Skeletal muscle tissue (tissue), 4 donors: ENCODE results near the gene KCNIP1. TPM values are rescaled to one million over a fixed set of nuclear protein-coding genes. Genes with fewer than 3 reads are reported as not detected.

Experiments used
- H3K27ac ChIP-seq: one replicate; pipeline ENCODE4 v1.7.0; 2013; ENCODE audit warnings: mild to moderate bottlenecking, low read depth, low read length, inconsistent platforms
- H3K27me3 ChIP-seq, 3 donors: one replicate each; pipeline ENCODE4 v1.7.0; 2013; ENCODE audit warnings: low read length in 3 of 3; ENCODE audit not compliant: control insufficient read depth in 3 of 3, insufficient read depth in 3 of 3
- H3K36me3 ChIP-seq, 3 donors: one replicate each; pipeline ENCODE4 v1.7.0; 2013; ENCODE audit warnings: low read length in 3 of 3; ENCODE audit not compliant: control insufficient read depth in 3 of 3, insufficient read depth in 3 of 3
- H3K4me1 ChIP-seq, 3 donors: one replicate each; pipeline ENCODE4 v1.7.0; 2013; ENCODE audit warnings: low read length in 3 of 3, mild to moderate bottlenecking in 3 of 3; ENCODE audit not compliant: control insufficient read depth in 3 of 3, insufficient read depth in 3 of 3
- H3K4me3 ChIP-seq, 3 donors: one replicate each; pipeline ENCODE4 v1.7.0; 2013; ENCODE audit warnings: low read length in 3 of 3
- H3K9ac ChIP-seq, 3 donors: one replicate each; pipeline ENCODE4 v1.7.0; 2013; ENCODE audit warnings: low read length in 3 of 3, mild to moderate bottlenecking in 3 of 3, moderate library complexity in 2 of 3, low read depth in 1 of 3
- H3K9me3 ChIP-seq, 3 donors: one replicate each; pipeline ENCODE4 v1.7.0; 2013; ENCODE audit warnings: low read length in 3 of 3; ENCODE audit not compliant: control insufficient read depth in 3 of 3
- total RNA-seq: library from RNA; depleted of rRNA; stranded (reverse); fragments of >200 nt; gene quantifications from one replicate; pipeline ENCODE4 v1.2.3, GENCODE V29; 2014
- donor health status: Osteomylitis.

Gene KCNIP1
- total RNA-seq, 1 donor from 2014 or later, result 4.2 TPM

GRCh38 chr5:170746075-170746960 is 242.5 kb downstream of the KCNIP1 start:
- no peaks in the 10 kb centered on the region for H3K9me3 ChIP-seq
- no peak overlapping the region for H3K27ac ChIP-seq
- peaks cover 17 to 30% (median 22%) of the 10 kb centered on the region in 3 donors for H3K27me3 ChIP-seq
- no peaks in the 10 kb centered on the region for H3K36me3 ChIP-seq
- peaks cover 10 to 23% (median 12%) of the 10 kb centered on the region in 3 donors for H3K4me1 ChIP-seq
- H3K9ac ChIP-seq, result no peak overlapping the region
- no peak overlapping the region for H3K4me3 ChIP-seq

- Histone ChIP-seq H3K9me3 (no peaks in the 10 kb centered on the region), H3K4me1 (peaks cover 10 to 23% (median 12%) of the 10 kb centered on the region in 3 donors), H3K27ac (no peak overlapping the region), H3K27me3 (peaks cover 17 to 35% (median 24%) of the 10 kb centered on the region in 3 donors), H3K36me3 (no peaks in the 10 kb centered on the region), H3K4me3 (no peak overlapping the region), H3K9ac (no peak overlapping the region)
Measured at GRCh38 chr5:170746961-170747340, 243.1 kb downstream of the KCNIP1 start.

GRCh38 chr5:170747357-170747756 is 243.5 kb downstream of the KCNIP1 start:
- Histone ChIP-seq H3K27me3 (peaks cover 17 to 36% (median 24%) of the 10 kb centered on the region in 3 donors), H3K9ac (no peak overlapping the region), H3K4me3 (no peak overlapping the region), H3K4me1 (peaks cover 10 to 23% (median 12%) of the 10 kb centered on the region in 3 donors), H3K9me3 (no peaks in the 10 kb centered on the region), H3K36me3 (no peaks in the 10 kb centered on the region), H3K27ac (no peak overlapping the region)

- peaks cover 10 to 26% (median 12%) of the 10 kb centered on the region in 3 donors for H3K4me1 ChIP-seq
- no peaks in the 10 kb centered on the region for H3K36me3 ChIP-seq
- H3K27me3 ChIP-seq, result peaks cover 17 to 37% (median 24%) of the 10 kb centered on the region in 3 donors
- H3K4me3 ChIP-seq, result no peak overlapping the region
- H3K9me3 ChIP-seq, result no peaks in the 10 kb centered on the region
- no peak overlapping the region for H3K9ac ChIP-seq
- no peak overlapping the region for H3K27ac ChIP-seq
Measured at GRCh38 chr5:170747851-170748250, 244.0 kb downstream of the KCNIP1 start.

- H3K9me3 ChIP-seq, result no peaks in the 10 kb centered on the region
- no peaks in the 10 kb centered on the region for H3K36me3 ChIP-seq
- H3K27me3 ChIP-seq, result peaks cover 16 to 35% (median 24%) of the 10 kb centered on the region in 3 donors
- H3K9ac ChIP-seq, result no peak overlapping the region
- H3K4me3 ChIP-seq, result no peak overlapping the region
- H3K27ac ChIP-seq, result no peak overlapping the region
- peaks cover 10 to 26% (median 12%) of the 10 kb centered on the region in 3 donors for H3K4me1 ChIP-seq
Measured at GRCh38 chr5:170748951-170749471, 245.2 kb downstream of the KCNIP1 start.

- no peaks in the 10 kb centered on the region for H3K9me3 ChIP-seq
- no peaks in the 10 kb centered on the region for H3K36me3 ChIP-seq
- peaks cover 6 to 19% (median 9%) of the 10 kb centered on the region in 3 donors for H3K4me1 ChIP-seq
- H3K27ac ChIP-seq, result no peak overlapping the region
- no peak overlapping the region for H3K4me3 ChIP-seq
- H3K9ac ChIP-seq, result no peak overlapping the region
- H3K27me3 ChIP-seq, result peaks cover 11 to 29% (median 16%) of the 10 kb centered on the region in 3 donors
Measured at GRCh38 chr5:170749911-170750431, 246.2 kb downstream of the KCNIP1 start.

GRCh38 chr5:170750791-170751190 is 247.0 kb downstream of the KCNIP1 start:
- Histone ChIP-seq H3K36me3 (no peaks in the 10 kb centered on the region), H3K9me3 (no peaks in the 10 kb centered on the region), H3K4me1 (peaks cover under 1 to 12% (median 2%) of the 10 kb centered on the region in 3 donors), H3K9ac (no peak overlapping the region), H3K27ac (no peak overlapping the region), H3K27me3 (peaks cover 8 to 21% (median 11%) of the 10 kb centered on the region in 3 donors), H3K4me3 (no peak overlapping the region)

- Histone ChIP-seq H3K9me3 (no peaks in the 10 kb centered on the region), H3K27me3 (peaks cover 8 to 21% (median 11%) of the 10 kb centered on the region in 3 donors), H3K4me1 (peaks cover 1 to 13% (median 4%) of the 10 kb centered on the region in 3 donors), H3K9ac (no peak overlapping the region), H3K4me3 (no peak overlapping the region), H3K27ac (no peak overlapping the region), H3K36me3 (no peaks in the 10 kb centered on the region)
Measured at GRCh38 chr5:170751631-170752030, 247.8 kb downstream of the KCNIP1 start.

- no peaks in the 10 kb centered on the region for H3K9me3 ChIP-seq
Measured at GRCh38 chr5:170752257-170753215, 248.7 kb downstream of the KCNIP1 start.

More at GRCh38 chr5:170752257-170753215, 248.7 kb downstream of the KCNIP1 start:
- Histone ChIP-seq H3K9ac (no peak overlapping the region), H3K27me3 (peaks cover 8 to 21% (median 11%) of the 10 kb centered on the region in 3 donors), H3K27ac (no peak overlapping the region), H3K4me1 (peaks cover 9 to 16% (median 9%) of the 10 kb centered on the region in 3 donors), H3K4me3 (no peak overlapping the region), H3K36me3 (no peaks in the 10 kb centered on the region)
